Adrenal gland (tissue), 5 donors: ENCODE data around the gene BCAS4.

Experiments
- POLR2A ChIP-seq, 2 donors: fragments of 450-650 bp; IDR thresholded peaks; one replicate each; pipeline ENCODE4 v1.6.1; 2017; ENCODE audit warnings: antibody characterized with exemption in 2 of 2, mild to moderate bottlenecking in 2 of 2, moderate library complexity in 1 of 2
- TF ChIP-seq, protein P1 (sequence below), 6 experiments: fragments of 450-650 bp in 4 of 6; fragments of 200-600 bp in 2 of 6; sonication (generic) in 1 of 6; IDR thresholded peaks; 1 replicate in 5 of 6; 2 replicates in 1 of 6; pipeline versions ENCODE4 v1.5.1 to v1.8.0; 2016 to 2021; ENCODE audit warnings: antibody characterized with exemption in 6 of 6, mild to moderate bottlenecking in 2 of 6, moderate library complexity in 1 of 6
- donor health status: DM: no; HTN: no; CAD: no.

DNA sequence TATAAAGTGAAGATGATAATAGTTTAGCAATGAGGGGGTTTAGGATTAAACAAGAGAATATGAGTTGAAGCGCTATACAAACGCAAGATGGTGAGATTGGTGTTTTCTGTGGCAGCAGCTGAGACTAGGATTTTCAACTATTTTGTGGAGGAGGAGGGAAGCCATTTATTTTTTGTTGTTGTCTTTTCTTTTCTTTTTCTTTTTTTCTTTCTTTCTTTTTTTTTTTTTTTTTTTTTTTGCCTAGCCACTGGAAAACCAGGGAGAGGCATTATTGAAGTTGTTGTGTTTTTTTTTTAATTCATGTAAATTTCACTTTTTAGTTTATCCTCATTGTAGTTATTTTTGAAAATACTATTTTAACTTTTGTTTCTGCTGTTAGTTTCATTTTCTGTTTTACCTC, 47.6 kb upstream of the BCAS4 start:
- TF ChIP-seq, protein P1, sequence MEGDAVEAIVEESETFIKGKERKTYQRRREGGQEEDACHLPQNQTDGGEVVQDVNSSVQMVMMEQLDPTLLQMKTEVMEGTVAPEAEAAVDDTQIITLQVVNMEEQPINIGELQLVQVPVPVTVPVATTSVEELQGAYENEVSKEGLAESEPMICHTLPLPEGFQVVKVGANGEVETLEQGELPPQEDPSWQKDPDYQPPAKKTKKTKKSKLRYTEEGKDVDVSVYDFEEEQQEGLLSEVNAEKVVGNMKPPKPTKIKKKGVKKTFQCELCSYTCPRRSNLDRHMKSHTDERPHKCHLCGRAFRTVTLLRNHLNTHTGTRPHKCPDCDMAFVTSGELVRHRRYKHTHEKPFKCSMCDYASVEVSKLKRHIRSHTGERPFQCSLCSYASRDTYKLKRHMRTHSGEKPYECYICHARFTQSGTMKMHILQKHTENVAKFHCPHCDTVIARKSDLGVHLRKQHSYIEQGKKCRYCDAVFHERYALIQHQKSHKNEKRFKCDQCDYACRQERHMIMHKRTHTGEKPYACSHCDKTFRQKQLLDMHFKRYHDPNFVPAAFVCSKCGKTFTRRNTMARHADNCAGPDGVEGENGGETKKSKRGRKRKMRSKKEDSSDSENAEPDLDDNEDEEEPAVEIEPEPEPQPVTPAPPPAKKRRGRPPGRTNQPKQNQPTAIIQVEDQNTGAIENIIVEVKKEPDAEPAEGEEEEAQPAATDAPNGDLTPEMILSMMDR (IDR thresholded peaks at IDR 0.05), result no peak
- no peak for TF ChIP-seq POLR2A (IDR thresholded peaks at IDR 0.05)
